HG02970 (cell line): ENCODE data around the gene CDKAL1.
"Not testable (repeated sequence)": the region's sequence is repeated elsewhere in the genome, so short reads cannot be mapped to it uniquely, and the experiment has no call there.

ENCODE experiments used
- ATAC-seq: cut with Tn5 transposase; IDR thresholded peaks from one replicate; pipeline ENCODE4 v1.9.1; 2021; ENCODE audit warnings: mild to moderate bottlenecking, moderate library complexity, moderate number of reproducible peaks; ENCODE audit not compliant: unreplicated experiment, low FRiP score

The CDKAL1 gene

DNA sequence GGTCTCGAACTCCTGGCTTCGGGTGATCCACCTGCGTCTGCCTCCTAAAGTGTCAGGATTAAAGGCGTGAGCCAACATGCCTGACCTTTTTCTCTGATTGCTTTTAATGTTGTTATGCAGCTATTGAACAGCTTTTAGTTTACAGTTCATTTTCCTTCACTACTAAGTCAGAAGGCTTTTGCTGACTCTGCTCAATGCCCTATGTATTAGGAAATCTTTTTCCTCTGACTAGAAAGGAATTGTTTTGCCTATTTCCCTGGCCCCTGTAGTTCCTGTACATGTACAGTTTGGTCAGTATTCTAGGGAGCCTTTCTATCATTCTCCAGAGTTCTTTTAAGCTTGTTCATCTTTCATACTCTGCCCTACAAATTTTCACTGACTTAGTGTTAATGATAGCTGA lies 280.2 kb downstream of the CDKAL1 start:
- ATAC-seq: no peak

DNA sequence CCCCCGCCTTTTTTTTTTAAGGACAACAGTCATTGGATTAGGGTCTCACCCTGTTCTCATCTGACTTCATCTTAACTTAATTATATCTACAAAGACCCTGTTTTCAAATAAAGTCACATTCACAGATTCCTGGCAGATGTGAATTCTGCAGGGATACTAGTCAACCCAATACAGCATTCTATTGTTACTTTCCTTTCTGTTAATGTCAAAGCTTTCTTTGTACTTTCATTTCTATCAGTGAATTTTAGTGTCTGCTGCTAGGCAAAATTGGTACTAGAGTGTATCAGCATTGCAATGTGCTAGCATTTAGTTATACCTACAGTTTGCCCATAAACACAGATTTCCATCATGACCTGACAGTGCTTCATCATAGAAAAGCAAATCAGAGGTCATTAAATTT lies 281.9 kb downstream of the CDKAL1 start:
- ATAC-seq: no peak

DNA sequence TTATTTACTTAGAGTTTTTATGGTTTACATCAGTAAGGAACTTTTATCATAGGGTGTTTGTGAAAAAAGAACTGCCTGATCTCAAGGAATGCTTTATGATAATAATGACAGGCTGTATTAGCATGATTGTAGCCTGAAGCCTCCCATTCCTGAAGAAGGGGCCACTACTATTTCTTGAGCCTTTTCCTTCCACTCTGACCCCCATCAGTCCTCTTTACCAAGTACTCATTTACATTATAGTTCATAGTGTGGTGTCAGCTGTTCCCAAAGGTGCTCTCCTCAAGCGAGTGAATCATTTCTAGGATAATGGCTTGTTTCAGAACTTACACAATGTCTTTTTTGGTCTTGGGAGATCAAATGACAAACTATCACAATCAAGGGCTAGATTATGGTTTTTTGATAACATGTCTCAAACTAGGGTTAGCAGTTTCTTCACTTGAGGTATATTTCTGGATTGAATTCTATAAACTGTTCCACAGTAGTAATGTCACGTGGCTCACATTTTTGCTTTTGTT lies 283.6 kb downstream of the CDKAL1 start:
- ATAC-seq: no peak

DNA sequence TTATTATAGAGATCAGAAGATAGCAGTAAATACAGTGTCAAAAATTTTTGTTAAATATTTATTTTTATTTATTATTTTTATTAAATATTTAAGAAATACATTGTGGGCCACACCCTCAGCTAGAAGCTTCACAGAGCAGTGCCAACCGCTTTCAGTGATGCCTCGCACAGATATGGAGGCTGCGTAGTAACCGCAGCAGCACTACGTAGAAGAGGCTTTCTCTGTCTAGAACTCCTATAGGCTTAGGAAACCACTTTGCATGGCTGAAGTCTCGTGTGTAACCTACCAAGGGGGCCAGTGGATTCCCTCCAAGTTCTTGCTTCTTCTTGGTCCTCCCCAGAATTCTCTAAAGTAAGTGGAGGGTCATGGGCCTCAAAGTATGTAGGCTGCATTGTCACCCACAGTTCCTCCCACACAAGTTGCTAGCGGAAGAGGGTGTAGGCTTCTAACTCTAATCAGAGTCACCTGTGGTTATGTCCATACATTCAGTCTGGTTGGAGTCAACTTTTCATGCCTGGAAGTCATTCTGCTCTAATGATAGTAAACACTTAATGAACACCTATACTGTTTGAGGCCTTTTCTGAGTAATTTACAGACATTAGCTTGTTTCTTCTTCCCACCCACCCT lies 285.6 kb downstream of the CDKAL1 start:
- no peak for ATAC-seq

DNA sequence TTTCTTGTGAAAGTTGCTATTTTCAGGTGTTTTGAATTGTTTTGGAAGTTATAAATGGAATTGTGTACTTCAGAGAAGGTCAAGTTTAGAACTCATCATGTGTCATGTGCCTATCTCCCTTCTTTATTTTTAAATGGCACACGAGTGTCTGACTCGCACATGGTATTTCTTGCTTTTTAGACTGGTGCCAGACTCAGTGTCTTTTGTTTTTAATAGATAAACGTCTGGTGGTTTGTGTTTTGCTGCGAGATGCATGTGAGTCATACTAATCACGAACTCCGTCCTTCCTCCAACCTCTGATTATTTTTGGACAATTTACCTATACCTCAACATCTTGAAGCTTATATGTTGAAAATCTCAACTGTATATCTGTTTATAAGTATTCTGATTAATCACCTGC lies 292.1 kb downstream of the CDKAL1 start:
- ATAC-seq: no peak

DNA sequence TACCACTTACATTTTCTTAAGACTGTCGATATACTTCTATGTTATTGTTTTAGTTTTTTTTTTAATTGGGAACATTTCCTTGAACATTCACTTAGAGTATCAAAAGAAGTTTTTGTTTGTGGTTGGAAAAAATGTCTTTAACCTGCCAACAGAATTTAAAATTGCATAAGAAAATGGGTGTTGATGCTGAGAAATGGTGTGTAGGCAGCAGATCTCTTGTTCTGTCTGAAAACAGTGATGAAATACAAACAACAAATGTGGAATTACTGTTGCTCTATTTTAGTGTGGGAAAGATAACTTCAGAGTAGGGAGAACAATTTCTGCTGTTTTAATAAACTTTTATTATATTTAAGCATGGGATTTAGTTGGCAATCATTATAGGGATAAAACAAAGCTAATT lies 293.5 kb downstream of the CDKAL1 start:
- ATAC-seq: no peak

GRCh38 chr6:20830576-20830975 lies 296.3 kb downstream of the CDKAL1 start:
- ATAC-seq: no peak

- ATAC-seq: not testable (repeated sequence)
Observed at GRCh38 chr6:20831251-20831650, 297.0 kb downstream of the CDKAL1 start.

- no peak for ATAC-seq
Observed at GRCh38 chr6:20833881-20834515, 299.7 kb downstream of the CDKAL1 start.

- ATAC-seq: no peak
Observed at GRCh38 chr6:20835315-20836010, 301.2 kb downstream of the CDKAL1 start.

DNA sequence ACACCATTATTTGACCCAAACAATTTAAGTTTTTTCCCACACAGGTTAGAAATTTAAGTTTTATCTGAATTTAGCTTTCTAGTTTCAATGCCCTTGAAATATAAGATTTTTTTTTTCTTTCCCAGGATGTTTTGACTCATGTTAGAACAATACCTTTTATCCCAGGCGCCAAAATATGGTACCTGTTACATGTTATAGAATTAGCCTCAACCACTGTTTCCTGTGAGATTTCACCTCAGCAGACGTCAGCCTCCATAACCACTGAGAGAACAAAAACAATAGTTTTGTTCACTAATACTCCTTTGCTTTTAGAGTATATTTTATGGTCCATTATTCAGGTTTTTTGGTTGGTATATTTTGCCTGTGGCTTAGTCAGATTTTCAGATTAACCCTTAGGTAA lies 302.9 kb downstream of the CDKAL1 start:
- no peak for ATAC-seq

DNA sequence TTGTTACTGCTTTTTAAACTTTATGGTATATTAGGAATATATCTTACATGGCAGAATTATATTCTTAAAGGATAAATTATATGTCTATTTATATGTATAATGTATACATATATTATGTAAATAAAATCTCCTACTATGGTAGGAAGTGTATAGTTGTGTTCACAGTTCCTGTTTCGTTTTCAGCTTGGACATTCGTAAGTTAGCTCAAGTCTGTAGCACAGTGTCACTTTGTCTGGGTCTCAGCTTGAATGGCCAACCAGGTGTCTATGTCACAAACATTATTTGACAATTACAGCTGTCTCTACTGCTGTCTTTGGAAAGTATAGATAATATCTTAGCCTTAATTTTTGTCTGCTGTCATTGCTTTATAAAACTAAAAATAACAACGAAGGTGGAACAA lies 303.9 kb downstream of the CDKAL1 start:
- ATAC-seq: no peak

GRCh38 chr6:20839630-20840029 lies 305.4 kb downstream of the CDKAL1 start:
- ATAC-seq: no peak

- no peak for ATAC-seq
Observed at GRCh38 chr6:20840675-20841074, 306.4 kb downstream of the CDKAL1 start.

GRCh38 chr6:20841806-20842205 lies 307.5 kb downstream of the CDKAL1 start:
- ATAC-seq: no peak

- no peak for ATAC-seq
Observed at GRCh38 chr6:20845592-20845991, 311.3 kb downstream of the CDKAL1 start.

- no peak for ATAC-seq
Observed at GRCh38 chr6:20846602-20847028, 312.4 kb downstream of the CDKAL1 start.

DNA sequence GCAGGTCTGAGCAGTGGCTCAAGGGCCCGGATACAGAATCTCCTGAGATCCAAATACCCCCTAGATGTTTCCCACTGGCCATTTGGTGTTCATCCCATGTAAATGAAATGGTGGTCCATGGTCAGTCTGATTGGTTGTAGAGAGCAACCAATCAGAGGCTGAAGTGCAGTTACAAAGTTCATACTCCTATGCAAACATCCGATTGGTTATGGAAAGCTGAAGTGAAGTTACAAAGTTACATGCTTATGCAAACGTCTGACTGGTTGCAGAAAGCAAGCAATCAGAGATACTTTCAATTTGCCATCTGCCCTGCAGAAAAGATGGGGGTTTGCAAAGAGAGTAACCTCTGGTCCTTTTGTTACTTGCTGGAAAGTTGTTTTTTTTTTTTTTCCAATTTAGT lies 313.6 kb downstream of the CDKAL1 start:
- ATAC-seq: no peak

- no peak for ATAC-seq
Observed at GRCh38 chr6:20850686-20851416, 316.6 kb downstream of the CDKAL1 start.

DNA sequence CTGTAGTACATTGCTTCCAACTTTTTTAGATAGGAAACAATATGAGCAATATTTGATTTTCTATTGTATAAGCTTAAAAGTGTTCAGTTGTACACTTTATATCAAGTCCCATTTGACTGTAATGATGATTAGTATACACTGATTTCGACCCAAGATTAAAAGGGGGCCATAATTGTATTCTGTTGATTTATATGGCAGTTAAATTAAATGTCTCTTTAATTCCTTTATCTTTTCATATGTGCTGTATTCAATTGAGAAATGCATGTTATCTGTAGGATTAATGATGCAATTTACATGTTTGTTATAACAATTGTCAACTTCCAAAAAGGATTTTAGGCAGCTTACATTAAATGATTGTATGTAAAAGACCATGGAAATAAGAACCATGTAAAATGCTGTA lies 317.5 kb downstream of the CDKAL1 start:
- ATAC-seq: no peak

DNA sequence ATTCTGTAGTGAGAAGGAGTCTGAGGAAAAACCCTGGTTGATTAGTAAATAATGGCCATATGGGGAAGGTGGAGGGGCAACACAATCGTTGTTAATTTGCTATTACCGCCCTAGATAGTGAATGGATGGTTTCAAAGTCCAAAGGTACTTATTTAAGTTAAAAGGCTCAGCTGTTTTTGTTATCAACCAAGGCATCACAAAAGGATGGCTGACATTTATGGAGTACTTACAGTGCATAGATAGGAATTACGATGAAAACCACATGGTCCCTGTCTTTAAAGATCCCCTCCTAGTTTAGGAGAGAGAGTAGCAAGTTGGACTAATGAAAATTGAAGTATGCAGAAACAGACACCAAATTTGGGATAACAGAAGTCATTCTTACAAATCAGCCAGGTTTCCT lies 319.6 kb downstream of the CDKAL1 start:
- no peak for ATAC-seq
